OCI-LY1 (cell line): ENCODE data around the gene CNGA2.

ENCODE experiments used
- H2AFZ ChIP-seq: fragments of 200-600 bp; sonication (generic), shearing (Covaris generic); 2 replicates; pipeline ENCODE4 v1.6.0; 2014; ENCODE audit warnings: antibody characterized with exemption, mild to moderate bottlenecking, low read length
- H3F3A ChIP-seq: fragments of 200-600 bp; sonication (generic), shearing (Covaris generic); 2 replicates; pipeline ENCODE4 v1.6.0; 2014; ENCODE audit warnings: mild to moderate bottlenecking, antibody characterized with exemption, low read length, moderate library complexity; ENCODE audit not compliant: insufficient read depth
- H3K27ac ChIP-seq: fragments of 200-600 bp; sonication (generic); 2 replicates; pipeline ENCODE4 v1.5.1; 2014; ENCODE audit warnings: low read length, mixed run types, mild to moderate bottlenecking, low read depth; ENCODE audit not compliant: poor library complexity, severe bottlenecking
- H3K27me3 ChIP-seq: fragments of 200-600 bp; sonication (generic); 2 replicates; pipeline ENCODE4 v1.6.0; 2014; ENCODE audit warnings: antibody characterized with exemption, mild to moderate bottlenecking, low read length, moderate library complexity; ENCODE audit not compliant: insufficient read depth
- H3K36me3 ChIP-seq: fragments of 200-600 bp; sonication (generic); 2 replicates; pipeline ENCODE4 v1.6.1; 2014; ENCODE audit warnings: mild to moderate bottlenecking, antibody characterized with exemption, low read length, moderate library complexity, mixed read lengths; ENCODE audit not compliant: insufficient read depth
- H3K4me1 ChIP-seq: fragments of 200-600 bp; sonication (generic); 2 replicates; pipeline ENCODE4 v1.5.1; 2014; ENCODE audit warnings: mild to moderate bottlenecking, low read length, moderate library complexity; ENCODE audit not compliant: insufficient read depth, severe bottlenecking
- H3K4me2 ChIP-seq: fragments of 200-600 bp; sonication (generic), shearing (Covaris generic); 2 replicates; pipeline ENCODE4 v1.6.1; 2014; ENCODE audit warnings: low read length
- H3K4me3 ChIP-seq: fragments of 200-600 bp; sonication (generic); 2 replicates; pipeline ENCODE4 v1.5.1; 2014; ENCODE audit warnings: low read length, low read depth, mild to moderate bottlenecking, mixed read lengths; ENCODE audit not compliant: poor library complexity, severe bottlenecking
- H3K79me2 ChIP-seq: fragments of 200-600 bp; shearing (Covaris generic); 2 replicates; pipeline ENCODE4 v1.6.1; 2016; ENCODE audit warnings: mixed run types, low read length, mixed read lengths; ENCODE audit not compliant: insufficient read depth
- H3K9ac ChIP-seq: fragments of 200-600 bp; sonication (generic), shearing (Covaris generic); 2 replicates; pipeline ENCODE4 v1.6.1; 2014; ENCODE audit warnings: mild to moderate bottlenecking, low read length, mixed read lengths
- H3K9me2 ChIP-seq: fragments of 200-600 bp; sonication (generic), shearing (Covaris generic); 2 replicates; pipeline ENCODE4 v1.6.1; 2014; ENCODE audit warnings: low read depth, mild to moderate bottlenecking, low read length, mixed read lengths
- H3K9me3 ChIP-seq: fragments of 200-600 bp; shearing (Covaris generic); 2 replicates; pipeline ENCODE4 v1.6.1; 2014; ENCODE audit warnings: low read length, mixed read lengths
- H4K20me1 ChIP-seq: fragments of 200-600 bp; sonication (generic), shearing (Covaris generic); 2 replicates; pipeline ENCODE4 v1.6.0; 2016; ENCODE audit warnings: mild to moderate bottlenecking, low read length; ENCODE audit not compliant: insufficient read depth
- EZH2 ChIP-seq: fragments of 200-600 bp; sonication (generic), shearing (Covaris generic); IDR thresholded peaks from 2 replicates; pipeline ENCODE4 v1.8.0; 2017; ENCODE audit warnings: borderline replicate concordance, mixed run types, mild to moderate bottlenecking, antibody characterized with exemption, low read length, moderate library complexity, mixed read lengths
- TF ChIP-seq, protein P1 (sequence below): fragments of 200-600 bp; sonication (generic), shearing (Covaris generic); IDR thresholded peaks from 2 replicates; pipeline ENCODE4 v1.5.1; 2017; ENCODE audit warnings: mild to moderate bottlenecking, antibody characterized with exemption, low read length, moderate library complexity, mixed read lengths

CNGA2 gene

DNA sequence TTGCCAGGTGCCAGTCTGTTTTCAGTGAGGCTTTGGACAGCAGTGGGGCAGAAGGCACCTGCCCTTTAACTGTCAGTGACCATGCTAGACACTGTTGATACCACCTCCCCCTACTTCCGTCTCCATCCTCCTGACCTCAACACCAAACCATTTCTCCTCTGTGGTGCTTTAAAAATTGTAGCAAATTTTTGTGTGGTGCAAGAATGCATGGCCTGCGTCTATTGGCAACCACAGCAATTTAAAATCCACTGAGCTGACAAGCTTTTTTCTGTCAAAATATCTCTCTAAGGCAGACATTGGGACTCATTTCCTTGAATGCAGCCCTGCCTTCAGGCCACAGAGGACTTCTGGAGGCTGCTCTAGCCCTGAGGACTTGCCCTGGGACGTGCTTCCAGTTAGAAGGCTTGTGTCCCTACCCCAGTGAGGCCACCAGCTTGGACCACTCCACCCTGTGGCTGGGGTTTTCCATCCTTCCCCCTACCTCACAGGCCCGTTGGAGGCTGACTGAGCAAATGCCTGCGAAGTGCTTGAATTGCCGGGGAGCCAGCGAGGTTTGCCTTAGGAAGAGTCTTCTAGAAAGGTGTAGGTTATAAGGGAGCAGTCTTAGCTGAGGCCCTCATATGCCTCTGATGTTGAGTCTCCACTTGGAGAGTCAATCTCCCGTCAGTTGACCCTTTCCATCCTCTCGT is 32.4 kb upstream of the CNGA2 start:
- TF ChIP-seq EZH2, result no peak
- TF ChIP-seq, protein P1, sequence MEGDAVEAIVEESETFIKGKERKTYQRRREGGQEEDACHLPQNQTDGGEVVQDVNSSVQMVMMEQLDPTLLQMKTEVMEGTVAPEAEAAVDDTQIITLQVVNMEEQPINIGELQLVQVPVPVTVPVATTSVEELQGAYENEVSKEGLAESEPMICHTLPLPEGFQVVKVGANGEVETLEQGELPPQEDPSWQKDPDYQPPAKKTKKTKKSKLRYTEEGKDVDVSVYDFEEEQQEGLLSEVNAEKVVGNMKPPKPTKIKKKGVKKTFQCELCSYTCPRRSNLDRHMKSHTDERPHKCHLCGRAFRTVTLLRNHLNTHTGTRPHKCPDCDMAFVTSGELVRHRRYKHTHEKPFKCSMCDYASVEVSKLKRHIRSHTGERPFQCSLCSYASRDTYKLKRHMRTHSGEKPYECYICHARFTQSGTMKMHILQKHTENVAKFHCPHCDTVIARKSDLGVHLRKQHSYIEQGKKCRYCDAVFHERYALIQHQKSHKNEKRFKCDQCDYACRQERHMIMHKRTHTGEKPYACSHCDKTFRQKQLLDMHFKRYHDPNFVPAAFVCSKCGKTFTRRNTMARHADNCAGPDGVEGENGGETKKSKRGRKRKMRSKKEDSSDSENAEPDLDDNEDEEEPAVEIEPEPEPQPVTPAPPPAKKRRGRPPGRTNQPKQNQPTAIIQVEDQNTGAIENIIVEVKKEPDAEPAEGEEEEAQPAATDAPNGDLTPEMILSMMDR, result no peak
- Histone ChIP-seq H3K9me2 (no peaks in the 10 kb centered on the region), H3K9me3 (no peaks in the 10 kb centered on the region), H3K27ac (no peak overlapping the region), H3K79me2 (no peaks in the 10 kb centered on the region), H4K20me1 (no peaks in the 10 kb centered on the region), H3K36me3 (no peaks in the 10 kb centered on the region), H3K9ac (no peak overlapping the region), H3K27me3 (no peaks in the 10 kb centered on the region), H3K4me2 (no peak overlapping the region), H2AFZ (no peak overlapping the region), H3K4me1 (no peaks in the 10 kb centered on the region), H3F3A (no peaks in the 10 kb centered on the region), H3K4me3 (no peak overlapping the region)

DNA sequence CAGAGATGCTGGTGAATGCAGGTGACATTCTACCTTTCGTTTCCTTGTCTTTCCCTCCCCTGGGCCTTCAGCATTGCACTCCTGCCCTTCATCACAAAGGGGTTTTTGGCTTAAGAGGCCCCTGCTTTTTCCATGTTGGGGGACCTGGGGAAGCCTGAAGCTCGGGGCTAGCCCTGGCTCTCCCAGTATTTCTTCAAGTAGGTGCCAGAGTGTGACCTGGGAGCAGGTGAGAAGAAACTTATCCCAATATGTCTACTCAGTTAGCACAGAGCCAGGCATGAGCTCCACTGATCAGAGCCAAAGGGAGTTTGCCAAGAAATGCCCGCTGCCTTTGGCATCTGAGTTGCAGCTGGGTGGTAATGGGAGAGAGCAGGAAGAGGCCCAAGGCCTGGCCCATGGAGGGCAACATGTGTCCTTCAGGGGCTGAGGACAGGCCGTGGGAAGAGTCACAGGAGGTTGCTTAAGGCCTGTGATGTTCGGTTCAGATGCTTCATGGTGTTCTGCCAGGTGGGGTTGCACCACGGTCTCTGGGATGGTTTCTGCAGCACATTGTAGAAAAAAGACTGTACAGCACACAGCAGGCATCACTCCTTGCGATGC is 31.7 kb upstream of the CNGA2 start:
- H3K79me2 ChIP-seq, result no peaks in the 10 kb centered on the region
- no peaks in the 10 kb centered on the region for H3F3A ChIP-seq
- H3K36me3 ChIP-seq, result no peaks in the 10 kb centered on the region
- H2AFZ ChIP-seq, result no peak overlapping the region
- H3K9ac ChIP-seq, result no peak overlapping the region
- no peaks in the 10 kb centered on the region for H3K4me1 ChIP-seq
- no peak overlapping the region for H3K4me2 ChIP-seq
- H3K27ac ChIP-seq, result no peak overlapping the region
- H4K20me1 ChIP-seq, result no peaks in the 10 kb centered on the region
- no peaks in the 10 kb centered on the region for H3K27me3 ChIP-seq
- TF ChIP-seq, protein P1, result no peak
- TF ChIP-seq EZH2, result no peak
- no peaks in the 10 kb centered on the region for H3K9me3 ChIP-seq
- no peaks in the 10 kb centered on the region for H3K9me2 ChIP-seq
- no peak overlapping the region for H3K4me3 ChIP-seq

DNA sequence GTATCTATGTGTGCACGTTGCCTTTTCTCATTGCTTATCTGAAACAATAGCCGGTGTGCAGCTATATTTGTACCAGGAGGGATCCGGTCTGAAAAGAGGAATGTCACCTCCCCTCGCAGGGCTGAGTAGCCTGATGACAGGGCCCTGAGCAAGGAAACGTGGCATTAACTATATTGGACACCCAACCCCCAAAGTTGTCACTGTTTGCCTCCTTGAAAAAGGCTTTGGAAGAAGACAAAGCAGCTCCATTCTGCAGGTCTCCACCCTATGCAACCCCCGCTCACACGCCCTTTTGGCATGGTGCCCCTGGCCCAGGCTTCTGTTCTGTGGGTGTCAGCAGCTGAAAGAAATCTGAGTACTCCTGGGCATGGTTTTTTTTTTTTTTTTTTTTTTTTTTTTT is 31.1 kb upstream of the CNGA2 start:
- H3F3A ChIP-seq, result no peaks in the 10 kb centered on the region
- TF ChIP-seq EZH2, result no peak
- TF ChIP-seq, protein P1, result no peak
- H3K9me3 ChIP-seq, result no peaks in the 10 kb centered on the region
- no peak overlapping the region for H2AFZ ChIP-seq
- no peaks in the 10 kb centered on the region for H3K4me1 ChIP-seq
- no peak overlapping the region for H3K9ac ChIP-seq
- H3K4me2 ChIP-seq, result no peak overlapping the region
- H4K20me1 ChIP-seq, result no peaks in the 10 kb centered on the region
- no peak overlapping the region for H3K4me3 ChIP-seq
- no peaks in the 10 kb centered on the region for H3K27me3 ChIP-seq
- H3K27ac ChIP-seq, result no peak overlapping the region
- no peaks in the 10 kb centered on the region for H3K9me2 ChIP-seq
- no peaks in the 10 kb centered on the region for H3K36me3 ChIP-seq
- no peaks in the 10 kb centered on the region for H3K79me2 ChIP-seq
